H54 (cell line): ENCODE data around the gene ATP8A2.
"Not testable (repeated sequence)": the region's sequence is repeated elsewhere in the genome, so short reads cannot be mapped to it uniquely, and the experiment has no call there.

Source experiments
- DNase-seq: peaks from one replicate; pipeline ENCODE4 v3.0.0; 2011; ENCODE audit warnings: low spot score, mixed read lengths; ENCODE audit not compliant: insufficient read length
- FAIRE-seq: peaks from 3 replicates; lab custom pipeline; 2011; peaks lifted over from hg19 to GRCh38; lab: Jason Lieb, UNC
- POLR2A ChIP-seq: IDR thresholded peaks from 2 replicates; pipeline ENCODE4 v1.6.1; 2011; ENCODE audit warnings: low read depth, mild to moderate bottlenecking, low read length

Gene ATP8A2

DNA sequence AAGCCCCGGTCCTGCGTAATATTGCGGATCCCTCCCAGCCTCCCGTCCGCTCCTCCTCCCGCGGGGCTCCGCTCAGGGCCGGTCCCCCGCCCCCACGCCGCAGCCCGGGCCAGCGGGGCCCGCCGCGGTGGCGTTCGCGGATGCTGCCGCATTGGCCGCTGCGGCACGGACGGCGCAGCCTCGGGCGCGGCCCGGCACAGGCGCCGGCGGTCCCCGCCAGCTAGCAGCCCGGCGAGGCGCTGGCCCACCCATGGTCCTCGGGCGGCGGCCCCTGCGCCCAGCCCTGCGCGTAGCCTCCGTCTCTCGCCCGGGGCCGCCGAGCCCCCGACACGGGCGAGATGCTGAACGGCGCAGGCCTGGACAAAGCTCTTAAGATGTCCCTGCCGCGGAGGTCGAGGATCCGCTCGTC lies at the start of gene ATP8A2:
ATP8A2 (plus strand) TSS at position 100 of the 409 bp plus-strand sequence; CDS start at position 339, 239 bp downstream.
- no peak for TF ChIP-seq POLR2A
- no peak for DNase-seq
- no peak for FAIRE-seq

DNA sequence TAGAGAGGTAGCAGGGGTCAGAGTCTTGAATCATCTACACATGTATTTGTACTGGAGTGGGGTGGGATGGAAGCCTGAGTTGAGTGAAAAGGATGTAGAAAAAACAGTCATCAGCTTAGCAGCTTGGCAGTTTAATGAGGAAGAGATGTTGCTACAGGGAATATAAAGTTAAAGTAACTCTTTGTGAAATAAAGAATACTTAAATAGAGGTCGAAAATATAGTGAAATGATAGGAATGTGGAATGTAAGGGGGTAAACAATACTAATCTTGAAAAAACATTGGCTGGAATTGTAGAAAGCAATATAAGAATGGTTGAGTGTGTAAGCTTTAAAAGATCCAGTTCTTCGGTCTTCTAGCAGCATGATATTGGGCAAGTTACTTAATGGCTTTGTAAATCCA lies 47.7 kb upstream of the ATP8A2 start:
- no peak for DNase-seq
- FAIRE-seq = no peak
- no peak for TF ChIP-seq POLR2A

DNA sequence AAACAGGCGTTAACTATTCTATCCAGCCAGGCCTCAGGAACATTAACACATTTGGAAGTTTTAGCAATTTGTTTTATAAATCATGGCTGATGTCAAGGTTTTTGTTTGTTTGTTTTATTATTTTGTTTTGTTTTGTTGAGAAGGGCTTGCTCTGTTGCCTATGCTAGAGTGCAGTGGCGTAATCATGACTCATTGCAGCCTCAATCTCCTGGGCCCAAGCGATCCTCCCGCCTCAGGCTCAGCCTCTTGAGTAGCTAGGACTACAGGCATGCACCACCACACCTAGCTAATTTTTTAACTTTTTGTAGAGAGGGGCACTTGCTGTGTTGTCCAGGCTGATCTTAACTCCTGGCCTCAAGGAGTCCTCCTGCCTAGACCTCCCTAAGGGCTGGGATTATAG lies 42.1 kb upstream of the ATP8A2 start:
- FAIRE-seq = no peak
- no peak for TF ChIP-seq POLR2A

DNA sequence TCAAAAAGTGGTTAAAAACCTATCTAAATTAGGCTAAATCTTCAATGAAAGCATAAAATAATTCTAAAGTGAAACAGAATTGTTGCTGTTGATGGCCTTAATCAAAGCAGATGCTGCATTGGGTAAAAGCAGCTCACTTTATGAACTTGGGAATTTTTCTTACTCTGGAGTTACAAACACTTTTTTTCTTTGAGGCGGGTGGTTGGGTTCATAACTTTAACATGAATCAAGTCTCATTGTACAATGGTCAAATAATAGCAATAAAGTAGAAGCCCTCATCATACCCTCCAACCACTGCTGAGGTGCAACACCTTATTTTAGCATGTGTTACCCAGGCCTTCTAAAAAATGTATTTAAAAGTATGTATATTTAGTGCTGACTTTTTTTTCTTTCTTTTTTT lies 41.2 kb upstream of the ATP8A2 start:
- no peak for FAIRE-seq
- no peak for TF ChIP-seq POLR2A
- no peak for DNase-seq

More for the DNA sequence above, 42.1 kb upstream of the ATP8A2 start:
- no peak for DNase-seq

DNA sequence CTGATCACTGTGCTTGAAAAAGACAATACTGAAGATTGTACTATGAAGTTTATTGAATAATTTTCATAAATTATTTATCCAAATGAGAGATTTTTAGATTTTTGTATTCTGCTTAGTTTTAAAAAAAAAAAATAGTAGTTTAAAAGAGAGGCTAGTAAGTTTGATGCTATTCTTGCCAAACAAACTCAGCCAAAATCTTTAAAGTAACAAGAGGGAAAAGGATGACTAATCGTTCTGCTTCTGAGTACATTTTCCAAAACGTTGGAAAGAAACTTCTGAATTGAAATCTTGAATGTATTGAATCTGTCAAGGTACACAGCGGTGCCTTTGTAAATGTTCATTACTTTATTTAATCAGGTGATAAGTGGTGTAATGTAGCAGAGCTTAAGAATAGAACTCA lies 35.9 kb upstream of the ATP8A2 start:
- DNase-seq = no peak
- no peak for TF ChIP-seq POLR2A
- no peak for FAIRE-seq

DNA sequence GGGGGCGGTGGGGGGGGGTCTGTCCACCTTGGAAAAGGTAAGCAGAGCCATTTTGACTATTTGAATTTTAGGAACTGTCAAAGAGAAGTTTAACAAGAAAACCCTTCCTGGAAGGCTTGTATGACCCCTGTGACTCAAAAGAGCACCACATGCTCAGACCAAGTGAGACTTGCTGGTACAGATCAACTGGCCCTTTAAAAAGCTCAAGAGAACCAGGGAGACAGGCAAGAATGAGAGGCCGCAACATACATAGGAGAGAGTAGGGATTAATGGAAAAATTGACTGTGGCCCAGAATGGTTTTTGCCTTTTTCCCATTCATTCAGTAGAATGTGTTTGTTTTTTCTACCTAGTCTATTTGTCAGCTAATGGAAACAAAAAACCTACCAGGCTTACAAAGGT lies 26.2 kb upstream of the ATP8A2 start:
- no peak for TF ChIP-seq POLR2A
- FAIRE-seq = no peak

DNA sequence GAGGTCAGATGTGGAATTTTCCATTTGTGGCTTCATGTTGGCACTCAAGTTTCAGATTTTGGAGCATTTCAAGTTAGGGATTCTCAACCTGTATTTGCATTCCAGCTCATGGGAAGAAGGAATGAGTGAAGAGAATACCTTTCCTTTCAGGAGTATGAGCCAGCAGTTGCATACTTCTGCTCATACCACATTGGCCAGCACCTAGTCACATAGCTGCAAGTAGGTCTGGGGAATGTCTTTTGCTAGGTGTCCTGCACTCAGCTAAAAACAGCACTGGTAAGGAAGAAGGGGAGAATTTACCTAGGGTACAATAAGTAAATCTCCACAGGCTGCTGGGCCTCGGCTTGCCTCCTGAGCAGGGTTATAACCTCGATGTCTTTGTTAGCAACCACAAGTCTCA lies 24.6 kb upstream of the ATP8A2 start:
- no peak for FAIRE-seq
- DNase-seq = no peak
- no peak for TF ChIP-seq POLR2A

More for the DNA sequence above, 26.2 kb upstream of the ATP8A2 start:
- no peak for DNase-seq

DNA sequence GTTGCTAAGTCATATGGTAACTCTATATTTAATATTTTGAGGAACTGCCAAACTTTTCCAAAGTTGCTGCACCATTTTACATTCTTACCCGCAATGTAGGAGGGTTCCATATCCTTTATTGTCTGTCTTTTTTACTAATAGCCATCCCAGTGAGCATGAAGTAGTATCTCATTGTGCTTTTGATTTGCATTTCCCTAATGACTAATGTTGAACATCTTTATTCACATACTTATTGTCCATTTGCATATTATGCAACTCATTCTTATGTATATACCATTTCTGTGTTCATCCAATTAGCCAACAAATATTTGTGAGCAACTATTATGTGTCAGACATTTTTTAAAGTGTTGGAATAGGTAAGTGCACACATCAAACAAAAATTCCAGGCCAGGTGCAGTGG lies 20.4 kb upstream of the ATP8A2 start:
- FAIRE-seq = no peak

DNA sequence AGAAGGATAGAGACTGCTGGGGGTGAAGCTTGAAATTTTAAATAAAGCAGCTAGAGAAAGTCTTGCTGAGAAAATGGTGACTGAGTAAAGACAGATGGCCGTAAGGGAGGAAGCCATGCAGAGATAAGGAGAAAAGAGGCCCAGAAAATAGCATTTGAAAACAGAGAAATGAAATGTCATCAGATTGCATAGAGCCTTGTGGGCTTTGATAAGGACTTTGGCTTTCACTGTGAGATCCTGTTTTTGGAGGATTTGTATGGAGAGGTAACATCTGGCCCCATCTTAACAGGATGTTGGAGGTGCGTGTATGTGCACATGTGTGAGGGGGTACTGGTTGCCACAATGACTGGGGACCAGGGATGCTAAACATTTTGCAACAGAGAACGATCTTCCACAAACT lies 19.5 kb upstream of the ATP8A2 start:
- FAIRE-seq (no peak), DNase-seq (no peak)
- TF ChIP-seq POLR2A = no peak

More for the DNA sequence above, 20.4 kb upstream of the ATP8A2 start:
- TF ChIP-seq POLR2A = no peak
- no peak for DNase-seq

DNA sequence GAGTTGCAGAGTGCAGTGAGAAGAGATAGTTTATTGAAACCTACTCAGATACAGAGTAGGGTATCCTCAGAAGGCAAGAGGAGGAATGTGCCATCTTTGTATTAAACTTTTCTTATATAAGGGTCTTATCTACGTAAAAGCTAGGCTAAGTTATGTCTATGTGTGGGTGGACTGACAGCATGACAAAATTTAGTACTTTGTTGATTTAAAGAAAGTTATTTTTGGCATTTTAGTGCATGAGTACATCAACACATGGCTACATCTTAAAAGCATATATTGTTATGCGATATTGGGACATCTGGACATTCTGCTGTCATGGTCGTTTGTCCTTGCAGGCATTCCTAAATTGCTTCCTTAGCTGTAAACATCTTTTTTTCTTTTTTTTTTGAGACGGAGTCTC lies 19.0 kb upstream of the ATP8A2 start:
- DNase-seq (no peak), FAIRE-seq (no peak)
- no peak for TF ChIP-seq POLR2A

DNA sequence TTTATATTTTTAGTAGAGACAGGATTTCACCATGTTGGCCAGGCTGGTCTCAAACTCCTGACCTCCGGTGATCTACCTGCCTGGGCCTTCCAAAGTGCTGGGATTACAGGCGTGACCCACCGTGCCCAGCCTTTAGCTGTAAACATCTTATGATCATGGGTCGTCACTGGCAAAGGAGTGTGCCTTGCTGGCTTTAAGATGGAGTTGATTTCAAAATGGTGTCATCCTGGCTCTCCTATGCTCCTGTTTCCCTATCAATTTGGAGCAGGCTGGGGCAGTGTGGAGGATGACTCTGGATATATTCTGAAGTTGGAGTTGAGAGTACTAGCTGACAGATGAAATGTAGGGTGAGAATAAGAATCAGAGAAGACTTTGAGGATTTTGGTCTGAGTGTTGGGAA lies 18.4 kb upstream of the ATP8A2 start:
- no peak for TF ChIP-seq POLR2A
- FAIRE-seq (no peak), DNase-seq (no peak)

DNA sequence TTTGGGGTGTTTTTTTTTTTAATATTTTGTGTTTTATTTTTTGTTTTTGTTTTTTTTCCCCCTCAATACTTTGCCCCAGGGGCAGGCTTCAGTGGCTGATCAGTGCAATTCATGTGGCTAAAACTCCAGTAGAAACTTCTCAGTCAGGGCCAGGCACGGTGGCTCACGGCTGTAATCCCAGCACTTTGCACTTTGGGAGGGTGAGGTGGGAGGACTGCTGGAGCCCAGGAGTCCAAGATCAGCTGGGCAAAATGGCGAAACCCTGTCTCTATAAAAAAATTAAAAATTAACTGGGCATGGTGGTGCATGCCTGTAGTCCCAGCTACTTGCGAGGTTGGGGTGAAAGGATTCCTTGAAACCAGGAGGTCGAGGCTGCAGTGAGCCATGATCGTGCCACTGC lies 17.4 kb upstream of the ATP8A2 start:
- no peak for DNase-seq
- TF ChIP-seq POLR2A = no peak
- no peak for FAIRE-seq

DNA sequence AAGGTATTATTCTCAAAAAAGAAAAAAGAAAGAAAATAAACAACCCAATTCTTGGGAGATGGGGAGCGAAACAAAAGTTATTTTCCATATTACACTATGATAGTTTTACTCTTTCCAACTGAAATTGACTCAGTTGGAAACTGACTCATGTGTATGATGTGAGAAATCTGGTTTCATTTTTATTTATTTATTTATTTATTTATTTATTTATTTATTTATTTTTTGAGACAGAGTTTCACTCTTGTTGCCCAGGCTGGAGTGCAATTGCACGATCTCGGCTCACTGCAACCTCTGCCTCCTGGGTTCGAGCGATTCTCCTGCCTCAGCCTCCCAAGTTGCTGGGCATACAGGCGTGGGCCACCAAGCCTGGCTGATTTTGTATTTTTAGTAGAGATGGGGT lies 11.3 kb upstream of the ATP8A2 start:
- DNase-seq, FAIRE-seq: not testable (repeated sequence)

DNA sequence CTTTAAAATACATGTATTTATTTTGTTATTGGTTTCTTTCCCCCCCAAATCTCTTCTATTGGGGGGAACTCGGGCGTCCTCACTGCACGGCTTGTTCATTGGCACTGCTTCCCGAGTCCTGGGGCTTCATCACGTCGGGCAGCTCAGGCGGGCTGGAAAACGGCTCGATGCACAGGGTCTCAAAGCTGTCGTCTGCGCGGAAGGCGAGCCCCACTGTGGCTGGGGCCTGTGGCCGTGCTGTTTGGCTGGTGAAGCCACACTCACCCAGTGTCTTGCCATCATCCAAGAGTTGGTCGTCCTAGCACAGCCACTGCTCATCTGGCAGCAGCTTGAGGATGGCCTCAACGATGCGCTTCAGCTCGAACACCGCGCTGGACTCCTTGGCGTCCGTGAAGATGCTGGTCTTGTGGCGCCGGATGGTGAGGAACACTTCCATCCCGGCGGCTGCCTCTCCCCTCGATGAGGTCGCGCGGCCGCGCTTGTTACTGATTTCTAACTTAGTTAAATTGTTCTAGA lies 6.0 kb upstream of the ATP8A2 start:
- no peak for TF ChIP-seq POLR2A
- DNase-seq = no peak
- FAIRE-seq = no peak

DNA sequence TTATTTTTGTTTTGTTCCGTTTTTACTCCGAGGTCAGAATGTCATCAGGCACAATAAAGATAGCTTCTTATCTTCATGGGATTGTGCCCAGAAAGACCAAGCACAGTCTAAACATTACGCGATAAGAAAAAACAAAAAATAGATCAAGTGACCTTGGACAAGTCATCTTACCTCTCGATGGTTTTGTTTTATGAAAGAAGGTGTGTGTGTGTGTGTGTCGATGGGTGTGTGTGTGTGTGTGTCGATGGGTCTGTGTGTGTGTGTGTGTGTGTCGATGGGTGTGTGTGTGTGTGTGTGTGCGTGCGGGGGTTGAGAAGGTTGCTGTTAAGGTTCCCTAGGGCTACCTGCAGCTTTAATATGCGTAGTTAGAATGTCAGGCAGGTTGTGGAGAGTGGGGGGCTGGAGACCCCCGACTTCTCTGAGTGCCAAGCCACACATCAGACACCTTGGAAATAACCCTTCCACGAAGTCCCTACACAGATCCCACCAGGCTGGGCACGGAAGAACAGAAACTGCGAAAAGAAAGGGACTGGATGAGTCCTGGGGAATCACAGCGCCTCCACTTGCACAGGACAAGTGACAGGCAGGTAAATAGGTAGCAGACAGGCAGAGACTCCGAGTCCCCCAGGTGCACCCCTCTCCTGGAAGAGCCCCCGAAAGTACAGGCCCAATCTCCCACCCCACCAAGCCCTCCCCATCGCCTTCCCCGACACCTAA lies 458 bp upstream of the ATP8A2 start:
- DNase-seq = no peak
- TF ChIP-seq POLR2A = no peak
- no peak for FAIRE-seq
